PC-3 (cell line): Measurements from ENCODE around the gene LHFPL2.

ENCODE experiments used
- EZH2 ChIP-seq: fragments of 300-600 bp; sonication (generic); IDR thresholded peaks from one replicate; pipeline ENCODE4 v1.6.1; 2017; ENCODE audit warnings: antibody characterized with exemption, mild to moderate bottlenecking, low read length; ENCODE audit not compliant: unreplicated experiment
- TF ChIP-seq, protein P1 (sequence below): fragments of 300-600 bp; sonication (generic); conservative IDR thresholded peaks from 2 replicates; pipeline ENCODE4 v1.5.1; 2017; ENCODE audit warnings: antibody characterized with exemption, low read depth, mild to moderate bottlenecking, low read length

DNA sequence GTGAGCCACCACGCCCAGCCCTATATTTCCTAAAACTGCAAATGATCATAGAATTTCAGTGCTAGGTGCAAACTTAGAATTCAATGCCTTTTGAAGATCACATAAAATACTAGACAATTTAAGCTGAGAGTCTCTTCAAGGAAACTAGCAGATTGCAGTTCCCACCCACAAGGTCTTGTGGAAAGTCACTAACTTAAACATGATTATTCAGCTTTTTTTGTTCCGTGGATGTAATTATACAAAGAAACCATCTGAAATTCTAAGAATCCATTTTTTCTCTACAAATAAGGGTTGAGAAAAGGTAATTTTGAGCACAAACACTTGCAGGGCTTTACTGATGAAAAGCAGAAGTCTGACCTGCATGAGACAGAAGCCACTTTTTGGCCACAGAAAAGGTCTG is 4.5 kb upstream of the LHFPL2 start:
- TF ChIP-seq, protein P1, sequence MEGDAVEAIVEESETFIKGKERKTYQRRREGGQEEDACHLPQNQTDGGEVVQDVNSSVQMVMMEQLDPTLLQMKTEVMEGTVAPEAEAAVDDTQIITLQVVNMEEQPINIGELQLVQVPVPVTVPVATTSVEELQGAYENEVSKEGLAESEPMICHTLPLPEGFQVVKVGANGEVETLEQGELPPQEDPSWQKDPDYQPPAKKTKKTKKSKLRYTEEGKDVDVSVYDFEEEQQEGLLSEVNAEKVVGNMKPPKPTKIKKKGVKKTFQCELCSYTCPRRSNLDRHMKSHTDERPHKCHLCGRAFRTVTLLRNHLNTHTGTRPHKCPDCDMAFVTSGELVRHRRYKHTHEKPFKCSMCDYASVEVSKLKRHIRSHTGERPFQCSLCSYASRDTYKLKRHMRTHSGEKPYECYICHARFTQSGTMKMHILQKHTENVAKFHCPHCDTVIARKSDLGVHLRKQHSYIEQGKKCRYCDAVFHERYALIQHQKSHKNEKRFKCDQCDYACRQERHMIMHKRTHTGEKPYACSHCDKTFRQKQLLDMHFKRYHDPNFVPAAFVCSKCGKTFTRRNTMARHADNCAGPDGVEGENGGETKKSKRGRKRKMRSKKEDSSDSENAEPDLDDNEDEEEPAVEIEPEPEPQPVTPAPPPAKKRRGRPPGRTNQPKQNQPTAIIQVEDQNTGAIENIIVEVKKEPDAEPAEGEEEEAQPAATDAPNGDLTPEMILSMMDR, result no peak
- no peak for TF ChIP-seq EZH2
